HG03442 (cell line): Measurements from ENCODE around the gene SERTAD4.
"Not testable (repeated sequence)": the region's sequence is repeated elsewhere in the genome, so short reads cannot be mapped to it uniquely, and the experiment has no call there.

ENCODE experiments used
- ATAC-seq: cut with Tn5 transposase; IDR thresholded peaks from one replicate; pipeline ENCODE4 v1.9.1; 2021; ENCODE audit warnings: mild to moderate bottlenecking, moderate library complexity; ENCODE audit not compliant: unreplicated experiment

SERTAD4 gene

DNA sequence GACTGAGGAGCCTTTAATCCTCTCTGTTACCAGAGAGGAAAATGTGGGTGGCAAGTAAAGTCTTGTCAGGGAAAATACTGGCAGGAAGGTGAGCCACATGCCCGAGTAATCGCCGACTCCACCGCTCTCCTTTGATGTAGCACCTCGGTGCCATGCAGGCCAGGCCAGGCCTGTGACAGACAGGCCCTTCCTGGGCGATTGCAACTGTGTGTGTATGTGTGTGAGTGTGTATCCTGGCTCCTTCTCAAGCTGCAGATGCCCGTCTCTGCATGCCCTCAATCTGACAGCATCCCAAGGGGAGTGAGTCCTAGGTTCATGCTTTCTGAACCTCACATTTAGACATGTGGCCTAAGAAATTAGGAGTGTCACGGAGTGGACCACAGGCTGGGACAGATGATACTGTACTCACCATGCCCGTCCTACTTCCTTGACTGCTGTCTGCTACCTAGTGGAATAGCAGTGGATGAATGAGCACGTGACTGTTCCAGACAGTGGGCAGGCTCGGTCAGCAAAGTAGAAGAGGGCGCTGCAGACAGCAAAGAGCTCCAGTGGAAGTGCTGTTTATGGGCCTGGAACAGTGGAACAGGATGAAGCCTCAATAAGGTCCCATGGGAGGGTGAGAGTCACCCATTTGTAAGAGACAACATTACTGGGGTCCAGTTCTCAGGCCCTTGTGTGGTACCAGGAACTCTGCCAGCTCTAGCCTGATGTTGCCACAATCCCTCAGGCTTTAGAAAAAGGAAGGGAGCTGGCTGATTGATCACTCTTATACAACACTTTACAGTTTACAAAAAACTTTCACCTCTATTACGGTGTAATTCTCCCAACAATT is 25.3 kb downstream of the SERTAD4 start:
- no peak for ATAC-seq

- no peak for ATAC-seq
Observed at GRCh38 chr1:210259561-210259960, 27.0 kb downstream of the SERTAD4 start.

GRCh38 chr1:210260096-210260495 is 27.5 kb downstream of the SERTAD4 start:
- no peak for ATAC-seq

DNA sequence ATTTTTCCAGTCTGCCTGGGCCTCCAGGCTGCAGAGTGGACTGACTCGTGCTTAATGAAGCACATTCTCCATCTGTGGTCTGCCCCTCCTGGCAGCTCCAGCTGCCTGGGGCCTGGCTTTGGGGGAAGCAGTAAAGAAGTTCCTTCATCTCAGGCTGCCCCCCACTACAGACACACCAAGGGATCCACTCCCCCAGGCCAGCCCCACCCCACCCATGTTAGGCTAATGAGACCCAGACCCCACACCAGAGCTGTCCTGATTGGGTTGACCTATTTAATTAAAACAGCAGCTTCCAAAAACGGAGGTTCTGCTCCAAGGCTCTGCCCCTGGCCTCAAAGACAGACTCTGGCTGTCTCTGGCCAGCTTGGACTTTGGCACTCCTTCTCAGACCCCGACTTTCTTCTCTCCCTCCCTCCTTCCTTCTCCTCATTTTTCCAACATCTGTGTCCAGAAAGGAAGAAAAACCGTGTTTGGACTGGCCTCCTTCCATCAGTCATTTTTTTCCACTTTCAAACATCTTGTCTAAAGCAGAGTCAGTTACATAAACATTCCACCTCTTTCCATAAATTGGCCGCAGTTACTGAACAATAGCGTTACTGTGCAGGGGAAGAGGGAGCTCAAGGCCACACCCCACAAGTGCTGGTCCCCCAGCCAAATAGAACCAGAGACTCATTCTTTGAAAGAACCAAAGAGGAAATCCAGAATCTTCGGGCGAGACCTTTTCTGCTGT is 29.7 kb downstream of the SERTAD4 start:
- ATAC-seq: no peak

- no peak for ATAC-seq
Observed at GRCh38 chr1:210262897-210263272, 30.3 kb downstream of the SERTAD4 start.

DNA sequence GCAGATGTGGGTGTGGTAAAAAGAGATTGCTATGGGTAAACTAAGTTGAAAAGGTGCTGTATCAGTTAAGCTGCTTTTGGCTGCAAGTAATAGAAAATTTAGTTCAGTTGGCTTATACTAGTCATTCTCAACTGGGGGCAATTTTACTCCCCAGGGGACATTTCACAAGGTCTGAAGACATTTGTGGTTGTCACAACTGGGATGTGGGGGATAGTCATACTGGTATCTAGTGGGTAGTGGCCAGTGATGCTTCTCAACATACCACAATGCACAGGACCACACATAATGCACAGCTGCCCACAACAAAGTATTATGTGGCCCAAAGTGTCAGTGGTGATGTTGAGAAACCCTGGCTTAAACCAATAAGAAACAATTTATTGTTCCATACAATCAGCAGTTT is 31.4 kb downstream of the SERTAD4 start:
- ATAC-seq: no peak

DNA sequence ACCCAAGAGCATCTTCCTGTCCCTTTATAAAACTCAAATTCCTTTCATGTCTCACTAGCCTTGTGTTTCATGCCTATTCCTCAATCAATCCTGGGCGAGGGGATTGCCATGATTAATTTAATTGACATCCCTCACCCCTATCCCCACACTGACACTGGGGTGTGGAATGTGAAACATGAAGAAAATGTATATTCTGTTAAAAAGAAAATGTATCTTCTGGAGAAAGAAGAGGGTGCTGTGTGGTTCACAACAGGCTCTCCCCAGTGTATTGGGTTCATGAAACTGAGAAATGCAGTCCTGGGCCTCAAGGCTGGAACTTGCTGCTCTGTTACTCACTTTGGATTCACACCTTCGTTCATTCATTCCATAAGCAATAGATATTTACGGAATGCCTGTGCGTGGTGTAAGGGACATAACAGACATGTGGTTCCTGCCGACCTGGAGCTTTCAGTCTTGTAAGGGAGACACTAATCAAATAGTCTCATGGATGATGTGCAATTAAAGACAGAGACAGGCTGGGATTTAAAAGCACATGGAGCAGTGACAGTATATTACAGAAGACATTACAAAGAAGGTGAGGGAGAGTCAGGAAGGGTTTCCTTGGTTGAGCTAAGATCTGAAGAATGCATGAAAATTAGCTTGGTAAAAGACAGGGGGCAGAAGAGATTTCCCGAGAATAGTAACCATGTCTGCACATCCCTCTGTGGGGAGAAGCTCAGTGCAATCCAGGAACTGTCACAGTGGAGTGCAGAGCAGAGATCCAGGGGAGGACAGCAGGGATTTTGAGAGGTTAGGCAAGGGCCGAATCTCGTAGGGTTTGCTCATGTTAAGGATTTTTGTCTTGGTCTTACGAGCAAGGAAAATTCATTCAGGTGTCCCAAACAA is 32.1 kb downstream of the SERTAD4 start:
- no peak for ATAC-seq

- not testable (repeated sequence) for ATAC-seq
Observed at GRCh38 chr1:210265392-210265955, 32.9 kb downstream of the SERTAD4 start.

GRCh38 chr1:210269981-210270380 is 37.4 kb downstream of the SERTAD4 start:
- no peak for ATAC-seq

- ATAC-seq: no peak
Observed at GRCh38 chr1:210272666-210273065, 40.1 kb downstream of the SERTAD4 start.

DNA sequence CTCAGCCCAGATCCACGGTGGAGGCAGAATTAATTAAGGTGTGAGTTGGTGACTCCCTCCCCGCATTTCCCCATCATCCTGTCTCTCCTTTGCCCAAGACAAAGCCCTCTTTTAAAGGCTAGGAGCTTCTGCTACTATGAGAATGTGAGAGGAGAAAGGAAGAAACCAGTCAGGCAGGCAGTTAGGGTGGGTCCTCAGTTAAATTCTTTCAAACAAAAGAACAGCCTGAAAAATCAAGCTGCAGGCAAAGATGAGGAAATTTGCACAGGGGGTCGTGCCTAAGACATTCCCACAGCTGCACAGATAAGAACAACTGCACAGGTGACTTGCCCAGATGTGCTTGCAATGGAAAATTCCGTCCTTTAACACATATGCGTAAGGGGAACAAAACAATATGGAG is 47.6 kb downstream of the SERTAD4 start:
- ATAC-seq: no peak

- no peak for ATAC-seq
Observed at GRCh38 chr1:210288116-210288515, 55.5 kb downstream of the SERTAD4 start.

DNA sequence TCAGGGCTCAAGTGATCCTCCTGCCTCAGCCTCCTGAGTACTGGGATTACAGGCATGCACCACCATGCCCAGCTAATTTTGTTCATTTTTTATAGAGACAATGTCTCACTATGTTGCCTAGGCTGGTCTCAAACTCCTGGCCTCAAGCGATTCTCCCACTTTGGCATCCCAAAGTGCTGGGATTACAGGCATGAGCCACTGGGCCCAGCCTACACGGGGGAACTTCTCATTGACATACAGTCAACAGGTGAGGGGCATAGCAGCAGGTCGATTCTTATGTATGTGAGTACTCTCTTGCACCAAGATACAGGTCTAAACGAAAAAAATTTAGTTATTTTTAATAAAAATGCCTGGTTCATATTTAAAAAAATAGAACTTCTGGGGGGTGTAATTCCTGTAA is 56.7 kb downstream of the SERTAD4 start:
- no peak for ATAC-seq

- ATAC-seq: no peak
Observed at GRCh38 chr1:210291081-210291764, 58.6 kb downstream of the SERTAD4 start.

- ATAC-seq: no peak
Observed at GRCh38 chr1:210291786-210292230, 59.2 kb downstream of the SERTAD4 start.

GRCh38 chr1:210292231-210292871 is 59.8 kb downstream of the SERTAD4 start:
- ATAC-seq: peak; percentile 70

DNA sequence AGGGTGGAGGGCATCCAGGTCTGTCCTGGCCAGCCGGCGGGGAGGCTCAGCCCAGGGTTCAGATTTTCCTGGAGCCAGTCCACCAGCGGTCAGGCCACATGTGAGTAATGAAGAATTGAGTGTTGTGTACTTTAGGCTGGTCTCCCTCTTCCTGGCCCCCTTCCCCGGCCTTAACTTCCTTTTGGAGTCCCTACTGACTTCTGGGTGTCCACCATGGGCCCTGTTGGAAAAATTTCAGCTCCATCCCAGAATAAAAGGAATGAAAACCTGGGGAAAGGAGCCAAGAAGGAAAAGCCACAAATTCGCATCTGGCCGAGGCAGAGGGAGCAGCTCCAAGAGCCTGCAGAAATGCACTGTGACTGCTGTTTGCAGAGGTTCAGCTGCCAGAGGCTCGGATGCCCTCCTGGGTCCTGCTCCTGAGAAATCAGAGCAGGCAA is 60.6 kb downstream of the SERTAD4 start:
- no peak for ATAC-seq

- ATAC-seq: no peak
Observed at GRCh38 chr1:210294999-210295745, 62.6 kb downstream of the SERTAD4 start.
